AG10803 (cell line): Measurements from ENCODE around the gene CD7.

Experiments
- DNase-seq: peaks from one replicate; pipeline ENCODE4 v3.0.0; 2010; ENCODE audit warnings: low read depth
- H3K4me3 ChIP-seq: 2 replicates; pipeline ENCODE4 v1.5.1; 2011; ENCODE audit warnings: mild to moderate bottlenecking, low read length, control low read depth
- CTCF ChIP-seq: conservative IDR thresholded peaks from 2 replicates; pipeline ENCODE4 v1.5.1; 2011; ENCODE audit warnings: mild to moderate bottlenecking, low read length, control low read depth, inconsistent platforms

CD7 gene

GRCh38 chr17:82292251-82293154 is 24.9 kb downstream of the CD7 start:
- H3K4me3 ChIP-seq = peak overlapping the region; percentile 81
- DNase-seq = peak; percentile 97
- no peak for TF ChIP-seq CTCF

- no peak for TF ChIP-seq CTCF
- no peak for DNase-seq
- peak overlapping the region; percentile 74 for H3K4me3 ChIP-seq
Observed at GRCh38 chr17:82291582-82292250, 25.7 kb downstream of the CD7 start.

GRCh38 chr17:82287868-82288801 is 29.3 kb downstream of the CD7 start:
- TF ChIP-seq CTCF = no peak
- DNase-seq = peak; percentile 80
- no peak overlapping the region for H3K4me3 ChIP-seq

GRCh38 chr17:82287013-82287867 is 30.2 kb downstream of the CD7 start:
- H3K4me3 ChIP-seq = no peak overlapping the region
- no peak for DNase-seq
- TF ChIP-seq CTCF = no peak

GRCh38 chr17:82285141-82285540 is 32.3 kb downstream of the CD7 start:
- DNase-seq = no peak
- TF ChIP-seq CTCF = no peak
- no peak overlapping the region for H3K4me3 ChIP-seq

GRCh38 chr17:82283208-82283749 is 34.1 kb downstream of the CD7 start:
- DNase-seq = peak; percentile 52
- no peak for TF ChIP-seq CTCF
- no peak overlapping the region for H3K4me3 ChIP-seq
